Stimulated activated CD4-positive, alpha-beta T cell treated with anti-CD3 and anti-CD28 coated beads, Interleukin-12 subunit alpha, Interleukin-12 subunit beta, amount 100 ng/mL, for 4 hours (primary cell): ENCODE data around the gene FGF10.

Experiments
- DNase-seq: peaks from one replicate; pipeline ENCODE4 v3.0.0-alpha.2; 2020

FGF10 gene

DNA sequence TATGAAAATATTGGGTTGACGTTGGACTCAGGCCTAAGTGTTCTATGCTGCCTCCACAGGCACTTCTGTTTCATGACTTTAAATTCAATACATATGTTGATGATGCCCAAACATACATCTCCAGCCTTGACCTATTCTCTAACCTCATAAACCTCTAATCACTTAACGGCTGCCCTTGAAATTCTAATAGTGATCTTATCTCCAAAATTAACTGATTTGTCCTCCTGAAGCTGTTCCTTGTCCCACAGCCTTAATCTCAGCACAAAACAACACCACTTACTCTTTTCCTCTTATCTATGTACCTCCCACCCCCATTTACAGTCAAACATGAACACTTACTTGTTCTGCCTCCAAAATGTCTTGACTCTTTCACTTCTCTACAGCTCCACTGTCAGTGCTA lies 43.3 kb downstream of the FGF10 start:
- DNase-seq, result no peak

DNA sequence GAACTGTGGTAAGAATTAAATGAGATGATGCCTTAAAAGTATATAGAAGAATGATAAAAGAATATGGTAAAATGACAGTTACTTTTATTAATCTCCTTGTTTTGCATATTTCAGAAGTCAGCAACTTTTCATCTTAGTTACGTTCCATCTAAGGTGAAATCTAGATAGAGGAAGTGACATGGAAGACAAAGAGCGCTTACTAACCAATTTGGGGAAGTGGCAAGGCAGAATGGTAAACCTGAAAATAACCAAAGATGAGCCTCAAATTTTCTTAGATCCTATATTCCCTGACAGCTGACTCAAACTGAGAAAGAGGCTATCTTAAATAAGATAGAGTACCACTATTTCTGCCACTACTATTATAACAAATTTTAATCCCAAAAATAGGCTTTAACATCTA lies 52.5 kb downstream of the FGF10 start:
- DNase-seq, result no peak

DNA sequence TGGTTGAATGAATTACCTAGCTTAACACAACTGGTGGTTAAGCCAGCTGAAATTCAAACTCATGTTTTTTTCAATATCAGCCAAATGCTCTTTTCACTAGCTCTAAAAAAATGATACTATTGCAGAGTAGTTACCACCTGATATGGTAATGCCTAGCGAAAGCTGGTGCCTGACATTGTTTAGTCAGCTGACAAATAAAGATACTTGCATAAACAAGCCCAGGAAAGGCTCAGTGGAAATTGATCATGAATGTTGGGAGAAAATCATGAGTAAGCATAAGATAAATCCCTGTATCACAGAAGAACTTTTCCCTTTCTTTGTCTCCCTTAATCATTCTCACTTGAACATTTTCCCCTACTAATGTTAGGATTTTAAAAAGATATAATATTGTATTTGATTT lies 54.6 kb downstream of the FGF10 start:
- no peak for DNase-seq

DNA sequence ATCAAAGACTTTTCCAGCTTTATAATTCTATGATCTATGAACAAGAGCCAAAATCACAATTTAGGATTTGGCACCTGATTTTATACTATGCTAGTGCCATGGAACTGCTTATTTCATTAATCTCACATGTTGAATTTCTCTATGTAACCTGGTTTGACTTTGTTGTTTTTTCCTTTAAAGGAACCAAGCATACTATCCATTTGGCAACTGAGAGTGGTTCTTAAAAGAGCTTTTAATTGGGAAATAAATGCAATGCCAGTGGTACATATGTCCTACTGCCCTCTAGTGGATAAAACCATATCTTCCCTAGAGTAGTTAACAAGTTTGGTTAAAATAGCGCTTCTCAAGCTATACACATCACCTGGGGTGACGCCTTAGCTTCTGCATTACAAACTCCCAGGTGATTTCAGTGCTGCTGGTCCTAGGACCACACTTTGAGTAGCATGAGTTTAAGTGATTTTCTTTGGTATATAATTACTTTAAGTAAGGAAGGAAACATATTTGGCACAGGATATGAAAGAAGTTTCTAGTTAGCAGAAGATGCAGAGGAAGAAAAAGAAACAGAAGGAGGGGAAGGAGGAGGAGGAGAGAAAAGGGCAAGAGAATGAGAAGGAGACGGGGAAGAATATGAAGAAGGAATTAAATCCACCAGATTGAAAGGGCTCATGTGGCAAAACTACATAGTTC lies 56.8 kb downstream of the FGF10 start:
- no peak for DNase-seq

DNA sequence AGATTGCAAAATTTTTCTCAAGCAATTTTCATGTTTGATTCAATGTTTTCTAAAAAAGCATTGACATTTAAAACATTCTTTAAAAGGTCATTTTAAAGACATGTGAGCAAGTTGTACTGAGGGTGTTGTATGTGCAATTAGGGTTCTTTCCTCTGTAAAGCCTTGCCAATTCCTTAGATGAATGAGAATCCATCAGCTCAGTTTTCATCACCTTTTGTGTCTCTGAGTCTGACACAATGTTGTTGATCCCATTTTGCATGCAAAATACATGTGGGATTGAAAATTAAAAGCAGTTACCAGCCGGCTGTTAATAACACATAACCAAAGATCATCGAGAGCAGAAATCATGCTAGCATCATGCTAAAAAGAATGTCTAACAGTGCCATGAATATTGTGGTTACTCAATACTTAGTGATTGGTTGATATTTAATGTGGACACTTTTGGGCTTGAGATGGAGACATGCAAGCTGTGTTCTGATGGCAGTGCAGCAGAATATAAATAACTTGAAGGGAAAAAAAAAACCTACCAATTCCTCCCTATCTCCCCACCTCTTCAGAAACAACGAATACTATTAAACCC lies 57.7 kb downstream of the FGF10 start:
- DNase-seq, result no peak

DNA sequence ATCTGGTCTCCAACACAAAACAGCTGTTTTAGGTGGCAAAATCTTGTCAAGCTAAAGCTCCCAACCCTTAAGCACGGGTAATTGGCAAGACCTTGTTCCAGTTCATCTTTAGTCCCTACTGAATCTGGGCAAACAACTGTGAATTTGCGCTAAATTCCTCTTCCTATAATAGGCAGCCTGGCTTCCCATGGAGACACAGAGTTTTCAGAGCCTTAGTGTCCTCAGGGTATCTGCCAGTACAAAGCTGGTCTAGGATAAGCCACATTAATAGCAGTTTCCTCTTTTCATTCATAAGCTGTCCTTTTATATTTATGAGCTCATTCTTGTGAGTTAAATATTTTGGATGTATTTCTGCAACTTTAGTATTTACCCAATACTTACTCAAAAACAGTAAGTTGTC lies 59.5 kb downstream of the FGF10 start:
- DNase-seq, result no peak

DNA sequence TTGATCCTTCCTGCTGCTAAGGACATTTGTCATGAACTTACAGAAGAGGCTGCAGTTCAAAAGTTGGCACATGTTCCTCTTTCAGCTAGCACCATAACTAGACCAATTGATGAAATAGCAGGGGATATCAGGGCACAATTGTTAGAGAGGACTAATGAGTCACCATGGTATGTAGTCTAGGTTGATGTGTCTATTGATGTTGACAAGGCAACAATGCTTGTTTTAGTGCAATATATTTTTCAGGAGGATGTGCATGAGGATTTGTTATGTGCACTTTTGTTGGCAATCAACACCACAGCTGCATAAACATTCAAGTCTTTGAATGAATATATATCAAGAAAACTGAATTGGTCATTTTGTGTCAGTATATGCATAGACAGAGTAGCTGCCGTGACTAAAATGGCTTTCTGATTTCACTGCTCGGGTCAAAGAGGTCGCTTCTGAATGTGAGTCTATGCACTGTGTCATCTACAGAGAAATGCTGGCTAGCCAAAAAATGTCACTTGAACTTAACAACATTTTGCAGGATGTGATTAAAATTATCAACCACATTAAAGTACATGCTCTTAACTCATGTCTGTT lies 68.0 kb downstream of the FGF10 start:
- DNase-seq, result no peak

DNA sequence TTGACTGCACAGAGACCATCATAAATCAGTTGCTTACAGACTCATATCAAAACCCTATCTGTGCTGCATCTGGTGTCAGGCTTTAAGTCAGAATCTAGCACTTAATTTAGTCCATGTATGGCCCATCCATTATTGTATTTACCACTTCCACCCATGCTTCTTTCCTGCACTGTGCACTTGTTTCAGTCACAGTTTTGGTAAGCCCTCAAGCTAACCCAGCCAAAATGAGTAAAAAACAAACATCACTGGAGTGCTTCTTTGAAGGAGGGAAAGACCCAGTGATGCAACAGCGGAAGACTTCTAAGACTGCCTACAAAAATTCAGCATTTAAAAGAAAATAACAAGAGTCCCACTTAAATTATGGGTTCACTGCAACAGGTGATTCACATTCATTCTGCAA lies 69.0 kb downstream of the FGF10 start:
- no peak for DNase-seq

DNA sequence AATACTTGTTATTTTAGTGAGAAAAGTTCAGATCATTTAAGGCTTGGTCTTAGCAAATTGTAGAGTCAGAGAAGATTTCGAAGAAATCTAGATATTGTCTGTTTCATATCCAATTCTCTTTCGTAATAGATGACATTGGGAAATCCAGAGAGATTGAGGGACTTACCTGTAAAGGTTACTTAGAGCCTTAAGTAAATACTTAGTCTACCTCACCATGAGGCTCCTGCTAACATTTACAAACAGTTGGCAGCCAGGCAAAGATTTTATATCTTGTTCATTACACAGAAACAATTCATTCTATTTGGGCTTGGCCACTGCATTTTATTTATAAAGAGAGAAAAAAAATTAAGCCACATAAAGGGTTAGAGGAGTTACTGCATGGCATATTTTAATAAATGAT lies 70.3 kb downstream of the FGF10 start:
- DNase-seq, result no peak

DNA sequence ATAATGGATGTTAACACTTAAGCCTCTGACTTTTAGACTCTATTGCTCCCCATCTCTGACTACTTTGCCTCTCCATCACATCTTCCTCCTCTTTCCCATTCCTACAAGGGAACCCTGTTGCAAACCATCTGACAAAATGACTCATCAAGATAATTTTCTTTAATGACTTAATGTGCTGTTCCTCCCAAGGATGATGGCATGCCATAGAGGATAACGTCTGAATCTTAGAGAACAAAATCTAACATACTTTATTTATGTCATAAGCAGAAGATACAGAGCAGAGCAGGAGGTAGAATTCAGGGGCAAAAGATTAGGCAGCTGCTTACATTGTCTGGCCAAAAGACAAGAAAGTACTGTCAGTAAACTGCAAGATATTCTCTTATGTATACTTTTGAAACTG lies 76.8 kb downstream of the FGF10 start:
- no peak for DNase-seq

DNA sequence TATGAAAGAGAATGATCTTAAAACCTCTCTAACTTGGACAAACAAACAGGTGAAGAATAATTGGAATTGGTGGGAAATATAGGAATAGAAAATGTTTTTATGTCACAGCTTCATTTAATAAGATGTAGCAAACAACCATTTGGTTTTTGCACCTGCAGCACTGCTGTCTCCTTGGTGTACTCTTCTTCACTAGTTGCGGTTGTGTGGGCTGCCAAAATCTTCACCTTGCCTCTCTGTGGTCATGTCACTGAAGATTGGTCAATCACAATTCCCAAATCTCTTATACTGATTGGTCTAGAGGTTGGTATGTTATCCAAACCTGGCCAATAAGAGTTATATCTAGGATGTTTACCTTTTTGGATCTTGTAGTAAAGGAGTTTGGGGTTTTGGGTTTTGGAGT lies 88.7 kb downstream of the FGF10 start:
- no peak for DNase-seq

DNA sequence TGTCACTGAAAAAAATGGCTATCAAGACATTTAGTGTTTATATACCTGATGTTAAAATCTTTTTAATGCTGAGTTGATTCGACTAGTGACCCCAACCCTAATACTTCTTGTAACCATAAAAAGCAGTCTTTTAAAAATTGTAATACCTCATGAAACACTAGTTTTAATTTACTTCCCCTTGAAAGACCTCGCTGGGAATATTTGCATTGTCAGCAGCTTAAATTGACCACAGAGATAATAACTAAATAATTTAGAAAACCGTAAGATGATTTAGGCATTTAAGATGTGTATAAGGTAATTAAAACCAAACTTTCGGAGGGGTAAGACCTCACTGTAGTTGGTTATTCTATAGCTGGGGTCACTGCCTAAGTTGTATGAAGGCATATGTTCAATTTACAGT lies 89.8 kb downstream of the FGF10 start:
- DNase-seq, result no peak

DNA sequence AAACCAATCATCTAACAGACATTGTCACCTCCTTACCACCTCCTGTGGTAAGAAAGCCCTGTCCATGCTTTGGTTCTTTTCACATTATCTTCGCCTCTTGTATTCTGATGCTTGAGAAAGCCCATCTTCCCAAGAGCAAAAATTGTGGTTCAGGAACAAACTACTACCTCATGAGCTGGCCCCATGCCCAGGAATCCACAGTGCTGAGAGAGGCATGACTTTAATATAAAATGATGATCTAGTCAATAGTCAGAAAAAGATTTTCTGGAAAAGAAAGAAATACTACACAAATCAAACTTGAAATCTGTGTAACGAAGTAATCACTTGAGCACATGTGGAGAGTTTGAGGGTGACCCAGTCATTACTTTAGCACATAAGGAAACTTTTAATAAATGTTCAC lies 94.7 kb downstream of the FGF10 start:
- DNase-seq, result no peak

DNA sequence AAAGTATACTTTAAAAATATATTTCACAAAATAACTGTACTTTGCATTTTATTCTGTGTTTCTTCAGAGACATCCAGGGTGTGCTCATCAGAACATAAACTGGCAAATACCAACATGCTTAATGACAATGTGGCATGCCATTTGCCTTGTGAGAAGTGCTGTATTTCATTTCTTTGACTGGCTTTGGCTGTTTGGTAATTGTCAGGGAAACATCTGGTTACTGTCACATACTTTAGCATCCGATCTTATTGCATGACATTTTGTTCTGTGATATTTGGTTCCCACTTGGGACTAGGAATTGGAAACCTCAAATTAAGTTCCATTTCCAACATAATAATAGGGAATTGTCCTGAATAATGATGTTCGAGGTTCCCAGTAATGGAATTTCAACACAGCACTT lies 96.5 kb downstream of the FGF10 start:
- no peak for DNase-seq

DNA sequence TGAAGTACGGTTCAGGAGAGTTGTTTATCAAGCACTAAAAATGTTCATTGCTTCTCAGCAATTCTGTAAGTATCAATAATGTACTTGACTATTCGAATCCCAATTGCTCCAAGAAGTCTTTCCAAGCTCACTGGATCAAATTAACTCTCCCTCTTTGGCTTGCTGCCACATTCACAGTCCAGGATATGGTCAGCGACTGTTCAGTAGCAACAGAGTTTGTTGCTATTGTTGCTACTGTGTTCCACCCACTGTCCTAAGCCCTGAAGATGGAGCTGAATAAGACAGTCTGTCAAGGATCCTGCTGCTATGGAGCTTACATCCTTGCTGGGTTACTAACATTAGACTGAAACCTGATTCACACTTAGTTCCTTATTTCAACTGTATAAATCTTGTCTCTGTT lies 110.8 kb downstream of the FGF10 start:
- no peak for DNase-seq

DNA sequence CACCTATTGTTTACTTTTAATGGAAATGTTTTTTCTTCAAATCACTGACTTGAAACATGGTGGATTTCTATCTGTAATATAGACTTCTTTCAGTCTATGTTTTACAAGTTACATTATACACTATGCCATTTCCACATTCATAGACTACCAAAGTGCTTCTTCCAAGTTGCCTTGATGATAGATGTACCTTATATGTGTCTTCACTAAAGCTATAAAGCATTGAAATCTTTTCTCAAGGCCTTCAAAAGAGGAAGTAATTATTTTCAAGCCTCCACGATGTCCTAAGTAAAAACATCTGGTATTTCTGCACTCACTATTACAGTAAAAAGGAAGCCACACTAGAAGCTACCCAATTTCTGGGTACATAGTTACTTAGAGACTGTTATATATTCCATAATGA lies 113.3 kb downstream of the FGF10 start:
- DNase-seq, result no peak

DNA sequence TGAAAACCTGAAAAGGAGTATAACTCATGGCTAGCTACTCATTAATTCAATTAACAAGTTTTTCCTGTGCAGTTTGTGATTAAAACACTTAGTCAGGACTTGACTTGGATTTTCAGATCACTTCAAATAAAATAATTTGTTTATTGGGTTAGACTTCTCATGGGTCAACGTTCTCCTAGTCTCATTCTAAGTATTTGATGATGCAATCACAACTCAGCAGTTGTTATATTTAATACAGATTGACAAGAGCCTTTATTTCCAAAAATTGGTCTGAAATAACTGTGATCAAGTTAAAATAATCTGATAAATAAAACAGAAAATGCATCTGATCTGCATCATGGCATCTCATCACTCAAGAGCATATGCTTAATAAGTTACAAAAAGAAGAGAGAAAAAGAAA lies 113.9 kb downstream of the FGF10 start:
- DNase-seq, result no peak

DNA sequence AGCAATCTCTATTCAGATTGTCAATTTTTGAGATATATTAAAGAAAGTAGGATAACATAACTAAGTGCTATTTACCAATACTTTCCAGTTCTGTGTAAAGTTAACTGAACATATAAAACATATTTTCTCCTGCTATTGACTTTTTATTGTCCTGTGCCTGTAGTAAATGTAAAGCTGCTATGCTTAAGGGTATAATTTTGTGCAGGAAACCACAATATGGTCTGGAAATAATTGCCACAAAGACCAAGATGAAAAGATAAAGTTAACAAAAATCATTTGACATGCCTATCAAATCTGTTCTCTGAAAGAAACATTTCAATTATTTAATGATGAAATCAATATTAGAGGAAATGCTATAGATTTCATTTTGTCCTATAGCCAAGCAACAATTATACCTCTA lies 121.3 kb downstream of the FGF10 start:
- no peak for DNase-seq

DNA sequence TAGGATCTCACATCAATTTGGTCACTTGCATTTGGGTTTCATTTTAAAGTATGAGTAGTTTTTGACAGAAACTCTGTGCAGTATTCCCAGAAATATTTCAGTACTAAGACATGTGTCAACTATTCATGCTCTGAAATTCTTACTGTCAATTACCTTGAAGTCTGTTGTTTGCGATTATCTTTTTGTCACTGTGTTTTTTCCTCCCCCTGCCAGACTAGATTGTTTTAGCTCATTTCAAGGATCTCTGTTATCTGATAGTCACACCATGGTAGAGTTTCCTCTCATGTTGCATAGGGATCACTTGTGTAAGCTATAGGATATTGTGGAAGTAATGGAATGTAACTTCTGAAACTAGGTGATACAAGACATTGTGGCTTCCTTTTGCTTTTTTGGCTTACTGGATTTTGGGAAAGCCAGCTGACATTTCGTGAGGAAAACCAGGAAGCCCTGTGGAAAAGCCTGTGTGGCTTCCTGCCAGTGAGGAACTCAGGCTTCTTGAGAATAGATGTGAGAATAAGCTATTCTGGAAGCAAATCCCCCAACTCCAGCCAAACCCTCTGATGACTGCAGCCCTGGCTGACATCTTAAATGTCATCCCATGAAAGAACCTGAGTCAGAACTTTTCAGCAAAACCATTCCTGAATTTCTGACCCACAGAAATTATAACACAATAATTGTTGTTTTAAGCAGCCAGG lies 122.2 kb downstream of the FGF10 start:
- no peak for DNase-seq

DNA sequence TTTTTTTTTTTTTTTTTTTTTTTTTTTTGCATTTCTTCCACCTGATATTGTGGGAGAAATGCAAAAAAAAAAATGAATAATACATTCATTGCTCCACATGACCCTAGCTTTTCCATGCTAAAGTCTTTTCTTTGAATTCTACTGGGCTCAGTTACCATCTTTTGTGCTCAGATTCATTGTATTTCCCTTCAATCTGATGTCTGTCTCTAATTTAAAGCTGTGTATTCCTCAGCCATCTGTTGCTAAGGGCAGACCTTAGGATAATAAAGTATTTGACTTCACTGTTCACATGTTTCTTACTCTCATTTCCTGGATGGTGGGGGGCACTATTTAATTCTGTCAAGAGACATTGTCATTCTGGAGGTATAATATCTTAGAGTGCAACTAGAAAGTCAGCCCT lies 123.5 kb downstream of the FGF10 start:
- DNase-seq, result no peak

DNA sequence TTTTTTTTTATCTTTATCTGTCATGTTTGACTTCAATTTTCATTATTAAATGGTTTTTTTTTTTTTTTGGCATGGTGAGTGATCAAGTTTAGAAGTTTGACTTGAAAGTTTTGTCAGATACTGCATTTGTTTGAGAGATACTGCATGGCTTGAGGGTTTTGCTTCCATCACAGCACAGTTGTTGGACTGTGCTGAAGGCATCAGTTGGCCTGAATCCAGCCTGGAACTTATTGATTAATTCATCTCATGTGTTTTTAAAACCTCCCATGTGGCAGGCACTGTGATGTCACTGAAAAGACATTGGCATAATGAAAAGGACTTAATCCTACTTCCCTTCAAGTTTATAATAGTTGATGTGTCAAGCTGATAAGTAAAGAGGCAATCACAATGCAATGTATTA lies 128.4 kb downstream of the FGF10 start:
- no peak for DNase-seq

DNA sequence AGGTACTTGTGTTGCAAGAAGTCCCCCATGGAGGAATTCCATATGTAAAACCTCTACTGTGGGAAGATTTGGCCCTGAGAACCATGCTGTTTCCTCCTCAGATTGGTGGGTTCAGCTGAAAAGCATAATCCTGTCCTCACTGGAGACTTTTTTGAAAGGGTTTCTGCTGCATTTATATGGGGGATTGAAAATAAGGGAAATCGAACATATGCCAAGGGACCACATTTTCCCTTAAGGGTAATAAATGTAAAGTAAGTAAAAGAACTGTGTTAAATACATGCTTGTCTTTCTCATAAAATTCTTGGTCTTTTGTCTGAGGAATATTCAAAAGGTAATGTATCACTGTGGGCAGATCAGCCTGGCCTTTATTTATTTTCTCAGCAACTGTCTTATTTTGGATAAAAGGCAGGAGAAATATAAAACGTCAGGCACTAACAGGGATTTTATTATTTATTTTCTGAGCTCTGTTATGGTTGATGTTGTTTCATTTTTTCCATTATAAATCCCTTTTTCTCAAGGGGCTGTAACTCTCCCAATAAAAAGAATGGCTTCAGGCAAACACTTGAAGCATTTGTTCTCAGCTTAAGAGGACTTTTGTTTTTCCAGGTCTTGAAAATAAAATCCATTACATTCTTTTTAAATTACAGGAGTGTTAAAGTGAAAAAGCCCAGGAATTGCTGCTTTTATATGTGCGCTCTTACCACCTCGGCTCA lies 131.4 kb downstream of the FGF10 start:
- no peak for DNase-seq

DNA sequence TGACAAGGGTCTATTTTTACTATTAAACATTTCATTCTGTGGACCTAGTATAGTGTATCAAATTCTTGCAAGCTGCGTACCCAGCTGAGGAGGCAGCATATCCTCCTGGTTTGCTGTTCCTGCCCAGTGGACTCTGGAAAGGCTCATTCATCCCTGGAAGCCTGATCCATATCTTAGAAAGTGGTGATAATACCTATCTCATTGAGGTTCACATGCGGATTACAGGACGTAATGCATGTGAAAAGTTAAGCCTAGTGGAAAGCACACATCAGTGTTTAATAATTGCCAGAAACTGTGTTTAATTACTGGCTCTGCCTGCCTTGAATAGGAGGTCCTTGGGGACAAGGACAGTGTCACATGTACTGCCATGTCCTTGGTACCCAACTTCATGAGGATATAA lies 132.0 kb downstream of the FGF10 start:
- no peak for DNase-seq
